Psoas muscle (tissue), 8 donors: ENCODE data around the gene DNMBP. TPM values are rescaled to one million over a fixed set of nuclear protein-coding genes. Genes with fewer than 3 reads are reported as not detected.

Source experiments
- ATAC-seq, 4 donors: fragments of 200-7000 bp; cut with Tn5 transposase; one replicate each; pipeline ENCODE4 v1.9.1; 2020; ENCODE audit warnings: moderate library complexity in 3 of 4, mild to moderate bottlenecking in 2 of 4
- DNase-seq, 2 donors: peaks; one replicate each; pipeline ENCODE4 v3.0.0-alpha.2; 2020
- H3K27ac ChIP-seq: fragments of 200-600 bp; one replicate; pipeline ENCODE4 v1.8.0; 2022
- H3K27me3 ChIP-seq, 3 donors: fragments of 200-600 bp in 1 of 3; one replicate each; pipeline versions ENCODE4 v1.6.1 to v1.8.0; 2013 to 2022; ENCODE audit warnings: low read length in 2 of 3, mild to moderate bottlenecking in 2 of 3, moderate library complexity in 1 of 3; ENCODE audit not compliant: insufficient read depth in 3 of 3
- H3K36me3 ChIP-seq, 2 donors: fragments of 200-600 bp in 1 of 2; one replicate each; pipeline versions ENCODE4 v1.6.1 to v1.8.0; 2013 to 2022; ENCODE audit warnings: low read depth in 1 of 2, mild to moderate bottlenecking in 1 of 2, moderate library complexity in 1 of 2; ENCODE audit not compliant: insufficient read depth in 1 of 2
- H3K4me1 ChIP-seq: fragments of 200-600 bp; one replicate; pipeline ENCODE4 v1.8.0; 2022
- H3K4me3 ChIP-seq: fragments of 200-600 bp; one replicate; pipeline ENCODE4 v1.8.0; 2022; ENCODE audit warnings: mild to moderate bottlenecking
- H3K9me3 ChIP-seq: fragments of 200-600 bp; one replicate; pipeline ENCODE4 v1.8.0; 2022
- WGBS, 3 donors: extraction: QIAGEN DNeasy Blood & Tissue Kit; methylation state at CpG; one replicate each; pipeline versions ENCODE4 v1.1.6 to v1.1.7; 2013; 5-methylcytosine and 5-hydroxymethylcytosine counted together
- intact Hi-C, 2 donors: fragments of 100-400 bp; cut with DNase I; formaldehyde crosslinking; loops; one replicate each; pipeline versions ENCODE4 v1.11.0 to v1.14.2; 2022
- polyA plus RNA-seq, 3 donors: library from polyadenylated mRNA; stranded (reverse); fragments of 200-250 nt; gene quantifications; one replicate each; pipeline ENCODE4 v1.2.3, GENCODE V29; 2013
- total RNA-seq, 4 donors: library from RNA; stranded (reverse); fragmentation: NEBNext Ultra II Directional in 2 of 4; extraction: Animal tissue kit (Norgen Biotek cat#: 25700) in 2 of 4; gene quantifications; one replicate each; pipeline versions ENCODE4 v1.2.1 to v1.2.4, GENCODE V29; 2021 to 2023
- TF ChIP-seq, protein P1 (sequence below): fragments of 200-600 bp; IDR thresholded peaks from one replicate; pipeline ENCODE4 v1.8.0; 2022; ENCODE audit warnings: antibody characterized with exemption
- donor health status: healthy with polysubstance abuse.
- donor health status: DM: no; HTN: no; CAD: no; lungs with moderate emphysema.
- donor health status: Bipolar disorder and iron deficiency.
- donor health status: healthy.
- donor health status: DM: yes; HTN: yes; CAD: no.
- donor health status: DM: no; HTN: no; CAD: no.
- donor health status: DM: no; HTN: no; CAD: no.
- donor health status: DM: yes; HTN: yes; CAD: no.

Gene DNMBP
- total and polyA plus RNA-seq, 7 donors = 6.2 to 16.9 (median 11.0) TPM

GRCh38 chr10:100038561-100039071 lies 28.9 kb upstream of the DNMBP start:
- Histone ChIP-seq H3K4me1 (peaks cover under 1% of the 10 kb centered on the region), H3K9me3 (no peaks in the 10 kb centered on the region), H3K4me3 (no peak overlapping the region), H3K36me3 (no peaks in the 10 kb centered on the region), H3K27ac (no peak overlapping the region), H3K27me3 (no peaks in the 10 kb centered on the region)
- 31 to 41% (median 38%) methylated on average over 1 of the region's 1 CpG for WGBS, 3 donors
- TF ChIP-seq, protein P1, sequence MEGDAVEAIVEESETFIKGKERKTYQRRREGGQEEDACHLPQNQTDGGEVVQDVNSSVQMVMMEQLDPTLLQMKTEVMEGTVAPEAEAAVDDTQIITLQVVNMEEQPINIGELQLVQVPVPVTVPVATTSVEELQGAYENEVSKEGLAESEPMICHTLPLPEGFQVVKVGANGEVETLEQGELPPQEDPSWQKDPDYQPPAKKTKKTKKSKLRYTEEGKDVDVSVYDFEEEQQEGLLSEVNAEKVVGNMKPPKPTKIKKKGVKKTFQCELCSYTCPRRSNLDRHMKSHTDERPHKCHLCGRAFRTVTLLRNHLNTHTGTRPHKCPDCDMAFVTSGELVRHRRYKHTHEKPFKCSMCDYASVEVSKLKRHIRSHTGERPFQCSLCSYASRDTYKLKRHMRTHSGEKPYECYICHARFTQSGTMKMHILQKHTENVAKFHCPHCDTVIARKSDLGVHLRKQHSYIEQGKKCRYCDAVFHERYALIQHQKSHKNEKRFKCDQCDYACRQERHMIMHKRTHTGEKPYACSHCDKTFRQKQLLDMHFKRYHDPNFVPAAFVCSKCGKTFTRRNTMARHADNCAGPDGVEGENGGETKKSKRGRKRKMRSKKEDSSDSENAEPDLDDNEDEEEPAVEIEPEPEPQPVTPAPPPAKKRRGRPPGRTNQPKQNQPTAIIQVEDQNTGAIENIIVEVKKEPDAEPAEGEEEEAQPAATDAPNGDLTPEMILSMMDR = no peak
- DNase-seq = no peak
- no peak for ATAC-seq
- intact Hi-C loops = no loop called here

DNA sequence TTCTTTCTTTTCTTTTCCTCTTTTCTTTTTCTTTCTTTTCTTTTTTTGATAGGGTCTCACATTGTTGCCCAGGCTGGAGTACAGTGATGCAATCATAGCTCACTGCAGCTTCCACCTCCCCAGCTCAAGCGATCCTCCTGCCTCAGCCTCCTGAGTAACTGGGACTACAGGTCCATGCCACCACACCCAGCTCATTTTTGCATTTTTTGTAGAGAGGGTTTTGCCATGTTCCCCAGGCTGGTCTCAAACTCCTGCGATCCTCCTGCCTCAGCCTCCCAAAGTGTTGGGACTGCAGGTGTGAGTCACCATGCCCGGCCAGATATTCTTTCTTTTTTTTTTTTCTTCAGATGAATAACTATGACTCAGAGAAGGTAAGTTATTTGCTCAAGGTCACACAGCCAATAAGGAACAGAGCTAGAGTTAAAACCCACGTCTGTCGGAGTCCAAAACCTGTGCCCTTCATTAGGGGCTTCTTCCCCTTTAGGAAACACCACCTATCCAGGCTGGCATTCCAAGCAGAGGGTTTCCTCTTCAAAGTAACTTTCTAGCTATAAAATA lies 28.1 kb upstream of the DNMBP start:
- Histone ChIP-seq H3K27ac (no peak overlapping the region), H3K27me3 (no peaks in the 10 kb centered on the region), H3K9me3 (no peaks in the 10 kb centered on the region), H3K4me3 (no peak overlapping the region), H3K36me3 (no peaks in the 10 kb centered on the region), H3K4me1 (no peaks in the 10 kb centered on the region)
- intact Hi-C loops = no loop called here
- TF ChIP-seq, protein P1 = no peak
- DNase-seq = no peak
- WGBS, 3 donors = 72 to 78% (median 74%) methylated on average over 5 of the region's 5 CpGs
- ATAC-seq = no peak

DNA sequence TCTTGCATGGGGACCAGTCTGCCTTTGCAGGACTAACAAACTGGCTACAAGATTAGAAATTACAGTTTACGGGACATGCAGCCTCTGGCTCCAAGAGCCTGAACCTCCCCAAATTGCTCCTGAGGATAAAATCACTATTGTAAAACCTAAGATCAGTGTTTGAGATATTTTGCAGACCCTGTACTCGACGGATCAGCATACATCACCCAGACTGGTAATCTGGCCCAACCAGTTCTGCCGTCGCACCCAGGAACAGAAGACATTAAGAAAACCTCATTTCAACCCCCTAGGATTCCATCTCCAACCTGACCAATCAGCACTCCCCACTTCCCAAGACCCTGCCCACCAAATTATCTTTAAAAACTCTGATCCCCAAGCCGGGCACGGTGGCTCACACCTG lies 27.1 kb upstream of the DNMBP start:
- Histone ChIP-seq H3K4me3 (no peak overlapping the region), H3K9me3 (no peaks in the 10 kb centered on the region), H3K36me3 (no peaks in the 10 kb centered on the region), H3K4me1 (no peaks in the 10 kb centered on the region), H3K27me3 (no peaks in the 10 kb centered on the region), H3K27ac (no peak overlapping the region)
- DNase-seq (no peak), ATAC-seq (no peak)
- 88 to 91% (median 90%) methylated on average over 7 of the region's 7 CpGs for WGBS, 3 donors
- TF ChIP-seq, protein P1 = no peak
- intact Hi-C loops = no loop called here

- DNase-seq = no peak
- TF ChIP-seq, protein P1 = no peak
- no peak for ATAC-seq
- H3K27me3 ChIP-seq = no peaks in the 10 kb centered on the region
- no peak overlapping the region for H3K4me3 ChIP-seq
- no peaks in the 10 kb centered on the region for H3K36me3 ChIP-seq
- intact Hi-C loops = no loop called here
- WGBS, 3 donors = 84 to 94% (median 86%) methylated on average over 1 of the region's 1 CpG
- H3K9me3 ChIP-seq = no peaks in the 10 kb centered on the region
- H3K4me1 ChIP-seq = no peaks in the 10 kb centered on the region
- H3K27ac ChIP-seq = no peak overlapping the region
Observed at GRCh38 chr10:100033766-100034418, 24.1 kb upstream of the DNMBP start.
